HG03575 (cell line): ENCODE measurements around the gene VOPP1.
"Not testable (repeated sequence)": the region's sequence is repeated elsewhere in the genome, so short reads cannot be mapped to it uniquely, and the experiment has no call there.

Source experiments
- ATAC-seq: cut with Tn5 transposase; IDR thresholded peaks from one replicate; pipeline ENCODE4 v1.9.1; 2021; ENCODE audit not compliant: unreplicated experiment, insufficient number of reproducible peaks, low FRiP score; ENCODE audit errors: extremely low read depth

VOPP1 gene

DNA sequence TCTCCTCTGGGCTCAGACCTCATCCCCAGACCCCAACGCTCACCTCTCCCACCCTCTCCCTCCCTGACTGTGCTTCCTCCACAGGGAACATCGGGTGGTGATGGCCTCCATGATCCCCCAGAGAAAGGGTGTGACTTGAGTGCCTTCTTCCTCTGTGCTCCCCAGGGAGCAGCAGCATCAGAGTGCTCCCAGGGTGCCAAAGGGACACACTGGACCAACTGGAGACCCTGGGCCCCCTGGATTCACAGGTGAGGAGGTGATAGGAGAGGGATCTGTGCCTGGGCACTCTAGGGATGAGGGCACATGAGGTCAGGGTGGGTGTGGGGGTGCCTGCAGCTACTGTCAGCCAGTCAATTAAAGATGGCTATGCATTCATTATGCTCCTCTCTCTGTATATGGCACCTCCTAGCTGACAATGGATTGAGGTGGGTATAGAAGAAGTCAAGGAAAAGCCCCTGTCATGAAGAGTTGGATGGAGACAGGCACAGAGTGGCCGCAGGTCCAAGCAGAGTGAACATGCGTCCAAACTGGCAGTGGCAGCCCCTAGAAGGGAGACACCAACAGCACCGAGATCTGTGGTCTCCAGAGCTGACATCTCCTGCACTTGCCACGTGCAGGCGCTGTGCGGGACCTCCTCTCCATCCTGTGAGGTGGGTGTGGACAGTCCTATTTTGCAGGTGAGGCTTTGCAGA, 15.5 kb upstream of the VOPP1 start:
- no peak for ATAC-seq

DNA sequence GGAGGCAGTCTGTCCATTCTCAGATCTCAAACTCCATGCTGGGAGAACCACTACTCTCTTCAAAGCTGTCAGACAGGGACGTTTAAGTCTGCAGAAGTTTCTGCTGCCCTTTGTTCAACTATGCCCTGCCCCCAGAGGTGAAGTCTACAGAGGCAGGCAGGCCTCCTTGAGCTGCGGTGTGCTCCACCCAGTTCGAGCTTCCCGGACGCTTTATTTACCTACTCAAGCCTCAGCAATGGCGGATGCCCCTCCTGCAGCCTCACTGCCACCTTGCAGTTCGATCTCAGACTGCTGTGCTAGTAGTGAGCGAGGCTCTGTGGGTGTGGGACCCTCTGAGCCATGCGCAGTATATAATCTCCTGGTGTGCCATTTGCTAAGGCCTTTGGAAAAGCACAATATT, 10.4 kb upstream of the VOPP1 start:
- not testable (repeated sequence) for ATAC-seq

DNA sequence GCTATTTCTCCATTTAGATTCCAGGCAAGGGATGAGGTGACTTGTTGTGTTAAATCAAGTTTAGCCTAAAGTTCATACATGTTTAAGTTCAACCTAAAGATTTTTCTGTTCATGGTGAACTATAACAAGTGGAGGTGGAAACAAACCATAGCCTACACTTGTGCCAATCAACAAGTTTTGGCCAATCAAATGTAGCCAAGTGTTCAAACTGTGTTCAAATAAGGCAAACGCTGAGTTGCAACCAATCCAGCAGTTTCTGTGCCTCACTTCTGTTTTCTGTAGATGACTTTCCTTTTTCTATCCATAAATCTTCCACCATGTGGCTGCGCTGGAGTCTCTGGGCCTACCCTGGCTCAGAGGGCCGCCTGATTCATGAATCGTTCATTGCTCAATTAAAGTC, 4.5 kb upstream of the VOPP1 start:
- ATAC-seq, result no peak

GRCh38 chr7:55575733-55576132, 3.4 kb upstream of the VOPP1 start:
- no peak for ATAC-seq

DNA sequence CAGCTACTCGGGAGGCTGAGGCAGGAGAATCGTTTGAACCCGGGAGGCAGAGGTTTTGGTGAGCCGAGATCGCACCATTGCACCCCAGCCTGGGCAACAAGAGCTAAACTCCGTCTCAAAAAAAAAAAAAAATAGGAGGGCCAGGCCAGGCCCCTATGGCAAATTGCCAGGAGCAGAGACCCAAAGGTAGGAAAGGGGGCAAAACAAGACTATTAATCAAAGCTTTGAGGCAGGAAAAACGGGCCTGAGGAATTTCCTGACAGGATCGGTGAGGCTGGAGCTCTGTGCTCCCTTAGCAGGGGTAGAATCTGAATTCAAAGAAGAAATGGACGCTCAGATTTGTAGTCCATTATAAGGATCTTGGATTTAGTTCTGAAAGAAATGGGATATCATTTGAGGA, 2.8 kb upstream of the VOPP1 start:
- ATAC-seq, result no peak

DNA sequence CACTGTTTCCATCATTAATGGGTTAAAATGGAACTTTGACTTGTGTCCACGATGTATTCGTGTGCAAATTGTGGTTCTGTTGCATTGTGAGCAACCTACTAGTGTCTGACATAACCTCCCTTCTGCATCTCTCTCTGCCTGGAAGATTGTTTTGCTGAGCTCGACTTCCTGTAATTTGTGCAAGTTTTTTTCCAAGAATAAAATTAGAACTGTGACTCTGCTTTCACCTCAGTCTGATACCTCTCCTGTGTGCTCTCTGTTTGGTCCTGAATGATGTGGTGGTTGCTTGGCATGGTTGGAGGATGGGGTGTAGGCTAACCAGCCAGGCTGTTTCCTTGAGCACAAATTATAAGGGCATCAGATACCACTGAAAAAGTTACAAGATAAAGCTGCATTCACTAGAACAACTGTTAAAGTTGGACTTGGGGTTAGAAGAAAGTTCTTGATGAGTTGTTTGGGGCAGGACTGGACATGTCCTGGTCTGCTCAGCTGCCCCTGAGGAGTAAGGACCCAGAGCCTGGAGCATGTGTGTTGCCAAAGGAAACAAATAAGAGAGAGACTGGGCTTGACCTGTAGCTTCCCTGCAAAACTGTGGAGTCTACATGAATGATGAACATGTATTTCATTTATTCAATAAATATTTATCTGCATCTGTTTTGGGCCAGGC, 1.9 kb upstream of the VOPP1 start:
- ATAC-seq, result no peak

GRCh38 chr7:55573234-55573900, 1.1 kb upstream of the VOPP1 start:
- no peak for ATAC-seq

DNA sequence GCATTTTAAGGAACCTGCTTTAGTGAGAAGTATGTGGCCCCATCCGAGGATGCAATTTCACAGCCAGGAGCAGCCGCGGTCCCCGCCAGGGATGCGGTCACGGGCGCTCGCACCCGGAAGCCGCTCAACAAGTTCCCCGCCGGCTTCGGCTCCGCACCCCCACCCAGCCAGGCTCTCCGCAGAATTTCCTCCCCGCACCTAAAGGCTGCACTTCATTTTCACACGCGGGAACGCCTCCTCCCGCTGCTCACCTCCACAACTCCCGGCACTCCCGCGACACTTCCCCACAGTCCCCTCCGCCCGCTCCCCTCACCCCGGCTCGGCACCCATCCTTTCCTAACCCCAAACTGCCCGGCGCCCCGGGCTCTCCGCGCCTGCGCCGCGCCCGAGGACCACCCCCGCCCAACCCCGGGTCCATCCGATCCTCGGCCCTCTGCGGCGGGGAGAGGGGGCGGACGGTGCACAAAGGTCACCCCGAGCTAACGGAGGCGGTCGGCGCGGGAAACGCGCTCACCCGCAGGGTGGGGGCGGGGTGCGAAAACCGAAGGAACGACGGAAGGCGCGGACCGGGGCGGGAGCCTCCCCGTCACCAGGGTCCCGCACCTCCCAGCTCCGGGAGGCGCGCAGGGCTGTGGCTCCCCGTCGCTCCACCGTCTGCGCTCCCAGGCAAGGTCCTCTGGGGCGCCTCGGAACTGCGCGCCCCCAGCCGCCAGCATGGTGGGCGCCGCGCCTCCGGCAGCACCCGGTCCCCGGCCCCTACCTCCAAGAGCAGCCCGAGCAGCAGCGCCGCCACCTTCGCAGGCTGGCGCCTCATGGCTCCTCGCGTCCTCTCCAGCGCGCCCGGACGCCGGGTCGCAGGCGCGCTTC, 558 bp downstream of the VOPP1 start:
- ATAC-seq, result no peak

DNA sequence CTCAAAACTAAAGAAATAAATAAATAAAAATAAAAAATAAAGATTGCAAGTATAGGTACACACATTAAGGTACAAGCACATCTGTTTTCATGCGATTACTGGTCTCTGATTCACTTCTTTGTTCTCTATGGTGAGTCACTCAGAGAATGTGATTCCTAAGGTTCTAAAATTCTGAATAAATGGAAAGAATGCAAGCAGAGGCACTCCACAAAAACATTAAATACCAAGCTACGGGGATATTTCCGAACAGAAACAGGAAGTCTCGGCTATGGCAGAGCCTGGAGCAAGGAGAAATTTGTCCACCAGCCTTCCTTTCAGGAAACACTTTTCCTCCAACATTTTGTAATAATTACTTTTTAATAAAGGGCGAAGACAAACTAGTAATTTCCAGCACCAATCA, 1.4 kb downstream of the VOPP1 start:
- no peak for ATAC-seq

- peak; percentile 35 for ATAC-seq
These were observed 2.0 kb downstream of the VOPP1 start for GRCh38 chr7:55570218-55570873.

GRCh38 chr7:55569797-55570196, 2.5 kb downstream of the VOPP1 start:
- no peak for ATAC-seq

GRCh38 chr7:55569269-55569663, 3.0 kb downstream of the VOPP1 start:
- no peak for ATAC-seq

- ATAC-seq, result no peak
These were observed 3.6 kb downstream of the VOPP1 start for GRCh38 chr7:55568613-55569268.

DNA sequence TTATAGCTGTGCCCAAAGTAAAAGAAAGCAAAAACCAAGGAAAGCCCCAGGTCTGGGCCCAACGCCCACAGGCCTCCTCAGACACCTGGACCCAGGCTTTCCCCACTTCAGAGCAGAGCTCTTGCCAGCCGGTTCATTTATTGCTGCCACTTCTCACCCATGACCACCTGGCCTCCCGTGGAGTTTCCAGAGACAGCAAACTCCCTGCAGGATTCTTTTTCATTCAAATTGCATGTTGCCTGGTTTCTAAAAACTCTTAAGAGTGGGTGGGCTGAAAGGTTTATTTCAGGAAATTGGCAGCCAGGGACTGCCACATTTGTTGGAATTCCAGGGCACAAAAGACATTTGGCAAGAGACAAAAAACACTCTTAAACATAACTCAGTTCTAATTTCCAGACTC, 4.7 kb downstream of the VOPP1 start:
- ATAC-seq, result no peak

GRCh38 chr7:55565681-55566080, 6.6 kb downstream of the VOPP1 start:
- no peak for ATAC-seq

GRCh38 chr7:55563596-55564325, 8.5 kb downstream of the VOPP1 start:
- no peak for ATAC-seq

DNA sequence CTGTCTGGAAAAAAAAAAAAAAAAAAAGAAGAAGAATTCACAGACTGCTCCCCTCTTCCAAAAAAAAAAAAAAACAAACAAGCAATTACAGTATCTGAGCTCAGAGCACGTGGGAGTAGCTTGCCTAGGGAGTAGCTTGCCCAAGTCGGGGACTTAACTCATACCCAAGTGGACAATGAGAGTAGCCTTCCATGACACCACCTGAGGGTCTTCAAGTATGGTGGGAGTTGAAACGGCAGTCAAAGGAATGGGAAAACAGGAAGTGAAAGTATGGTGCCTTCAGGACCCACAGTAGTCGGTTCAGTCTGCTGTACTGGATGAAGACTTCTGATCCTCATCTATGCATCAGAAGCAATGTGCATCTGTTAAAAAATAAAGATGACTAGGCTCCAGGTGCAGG, 10.6 kb downstream of the VOPP1 start:
- no peak for ATAC-seq
